ENCODE results near the gene DEXI.

GRCh38 chr16:10906914-10907756, 35.1 kb downstream of the DEXI start:
- TF ChIP-seq CTCF (IDR thresholded peaks at IDR 0.05), result no peak
- no peak for TF ChIP-seq POLR2A (IDR thresholded peaks at IDR 0.05)
- TF ChIP-seq EP300 (IDR thresholded peaks at IDR 0.05), result no peak
